ENCODE results near the gene RGS17. TPM values are rescaled to one million over a fixed set of nuclear protein-coding genes. Genes with fewer than 3 reads are reported as not detected.

Gene RGS17
- total RNA-seq, 1 donor: 1.3 TPM

GRCh38 chr6:152982904-152983636, 148.0 kb downstream of the RGS17 start, which contains the start of gene FBXO5:
FBXO5 (minus strand) TSS chr6:152983041; CDS start chr6:152982959, 82 bp downstream.
- no peak for TF ChIP-seq CTCF (IDR thresholded peaks at IDR 0.05; ENCODE audit: insufficient read depth, low read depth, low read length)
- DNase-seq (ENCODE audit: low read depth): peak; percentile 99
- H3K4me3 ChIP-seq (ENCODE audit: low read depth, low read length): peak within 1 kb of the TSS; percentile 85

- TF ChIP-seq CTCF (IDR thresholded peaks at IDR 0.05; ENCODE audit: insufficient read depth, low read depth, low read length): no peak
- peak overlapping the region; percentile 85 for H3K4me3 ChIP-seq (ENCODE audit: low read depth, low read length)
- DNase-seq (ENCODE audit: low read depth): no peak
Measured at GRCh38 chr6:152981989-152982903, 148.8 kb downstream of the RGS17 start.

GRCh38 chr6:152981219-152981618, 149.9 kb downstream of the RGS17 start:
- H3K4me3 ChIP-seq (ENCODE audit: low read depth, low read length): peak overlapping the region; percentile 85
- TF ChIP-seq CTCF (IDR thresholded peaks at IDR 0.05; ENCODE audit: insufficient read depth, low read depth, low read length): no peak
- DNase-seq (ENCODE audit: low read depth): no peak

GRCh38 chr6:152980656-152981055, 150.4 kb downstream of the RGS17 start:
- H3K4me3 ChIP-seq (ENCODE audit: low read depth, low read length): peak overlapping the region; percentile 85
- TF ChIP-seq CTCF (IDR thresholded peaks at IDR 0.05; ENCODE audit: insufficient read depth, low read depth, low read length): no peak
- no peak for DNase-seq (ENCODE audit: low read depth)

GRCh38 chr6:152979116-152979515, 152.0 kb downstream of the RGS17 start:
- no peak for DNase-seq (ENCODE audit: low read depth)
- no peak for TF ChIP-seq CTCF (IDR thresholded peaks at IDR 0.05; ENCODE audit: insufficient read depth, low read depth, low read length)
- no peak overlapping the region for H3K4me3 ChIP-seq (ENCODE audit: low read depth, low read length)

GRCh38 chr6:152978058-152978457, 153.0 kb downstream of the RGS17 start:
- no peak for DNase-seq (ENCODE audit: low read depth)
- TF ChIP-seq CTCF (IDR thresholded peaks at IDR 0.05; ENCODE audit: insufficient read depth, low read depth, low read length): no peak

More at GRCh38 chr6:152978058-152978457, 153.0 kb downstream of the RGS17 start:
- H3K4me3 ChIP-seq (ENCODE audit: low read depth, low read length): no peak overlapping the region

Measured in fibroblast of villous mesenchyme (primary cell).